Fibroblast of the aortic adventitia (primary cell): ENCODE data around the gene ARFGAP3. TPM values are rescaled to one million over a fixed set of nuclear protein-coding genes. Genes with fewer than 3 reads are reported as not detected.

Source experiments
- DNase-seq: peaks from one replicate; pipeline ENCODE4 v3.0.0-alpha.2; 2010; ENCODE audit warnings: low read depth
- H3K4me3 ChIP-seq: 2 replicates; pipeline ENCODE4 v1.5.1; 2011; ENCODE audit warnings: low read depth, mild to moderate bottlenecking, control low read depth, low read length, moderate library complexity
- total RNA-seq: library from RNA; depleted of rRNA; stranded (reverse); fragments of >200 nt; gene quantifications from 2 replicates; pipeline ENCODE4 v1.2.3, GENCODE V29; 2012; ENCODE audit warnings: low replicate concordance
- TF ChIP-seq, protein P1 (sequence below): IDR thresholded peaks from 2 replicates; pipeline ENCODE4 v1.5.1; 2011; ENCODE audit warnings: mild to moderate bottlenecking, low read length, control low read depth, inconsistent platforms; ENCODE audit not compliant: insufficient read depth

Gene ARFGAP3
- total RNA-seq, 1 donor = 69.3 TPM

DNA sequence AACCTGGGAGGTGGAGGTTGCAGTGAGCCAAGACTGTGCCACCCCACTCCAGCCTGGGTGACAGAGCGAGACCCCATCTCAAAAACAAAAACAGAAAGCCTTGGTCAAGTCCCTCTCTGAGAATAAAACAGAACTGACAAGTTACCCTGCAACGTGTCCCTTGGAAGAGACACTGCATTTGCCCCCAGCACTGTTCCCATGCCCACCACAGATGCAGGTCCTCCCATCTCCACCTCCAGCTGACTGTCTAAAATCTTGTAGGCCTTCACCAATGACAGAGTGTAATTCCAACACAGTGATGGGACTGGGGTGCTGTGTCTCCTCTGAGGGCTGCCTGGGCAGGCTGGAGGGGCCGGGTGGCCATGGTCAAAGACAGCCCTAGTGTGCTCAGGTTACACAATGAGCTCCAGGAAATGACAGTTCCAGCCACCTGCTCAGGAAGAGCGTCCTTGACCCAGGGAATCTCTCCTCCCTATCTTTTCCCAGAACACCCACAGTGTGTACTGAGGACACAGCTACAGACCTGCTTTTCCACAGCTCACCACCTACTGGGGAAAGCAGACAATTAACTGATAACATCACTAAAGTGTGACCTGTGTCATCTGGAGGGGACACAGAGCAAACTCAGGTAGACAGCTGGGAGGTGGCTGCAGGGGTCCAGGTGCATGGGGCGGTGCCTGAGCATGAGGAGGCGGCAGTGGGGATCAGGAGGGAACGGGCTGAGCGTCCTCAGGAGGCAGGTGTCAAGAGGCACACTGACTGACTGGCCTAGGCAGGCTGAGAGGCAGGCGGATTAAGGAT is 56.4 kb downstream of the ARFGAP3 start:
- no peak for DNase-seq
- no peak overlapping the region for H3K4me3 ChIP-seq

DNA sequence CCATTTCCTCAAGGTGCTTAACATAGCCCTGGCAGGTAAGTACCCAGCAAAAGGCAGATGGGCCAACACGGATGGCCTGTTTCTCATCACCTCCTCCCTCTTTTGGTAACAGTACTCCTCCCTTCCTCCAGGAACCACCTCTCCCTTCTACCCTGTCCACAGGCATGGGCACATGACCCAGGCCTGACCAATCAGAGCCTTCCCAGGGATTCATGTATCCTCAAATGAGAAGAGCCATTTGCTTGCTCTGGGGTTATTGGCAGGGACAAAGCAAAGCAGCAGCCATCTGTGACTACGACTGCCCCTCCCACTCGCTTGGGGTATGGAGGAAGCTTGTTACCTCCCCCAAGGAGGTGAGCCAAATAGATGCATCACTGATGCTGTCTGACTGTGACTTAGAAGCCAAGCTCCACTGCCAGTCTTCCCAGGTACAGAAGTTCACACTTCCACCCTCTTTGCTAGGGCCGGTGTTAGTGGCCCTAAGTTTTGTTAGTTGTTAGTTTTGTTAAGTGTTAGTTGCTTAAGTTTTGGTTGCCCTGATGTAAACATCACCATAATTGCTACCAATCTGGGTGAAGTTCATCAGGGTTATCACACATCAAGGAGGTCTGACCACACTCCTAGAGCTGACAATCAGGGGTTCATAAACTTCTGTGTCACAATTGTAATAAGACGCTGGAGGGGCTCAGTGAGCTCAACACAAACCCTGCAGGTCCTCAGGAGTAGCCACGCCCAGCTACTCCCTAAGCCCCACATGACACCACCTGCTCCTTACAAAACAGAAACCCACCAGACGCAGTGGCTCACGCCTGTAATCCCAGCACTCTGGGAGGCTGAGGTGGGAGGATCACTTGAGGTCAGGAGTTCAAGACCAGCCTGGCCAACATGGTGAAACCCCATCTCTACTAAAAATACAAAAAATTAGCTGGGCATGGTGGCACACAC is 57.3 kb downstream of the ARFGAP3 start:
- no peak overlapping the region for H3K4me3 ChIP-seq
- no peak for DNase-seq
- TF ChIP-seq, protein P1, sequence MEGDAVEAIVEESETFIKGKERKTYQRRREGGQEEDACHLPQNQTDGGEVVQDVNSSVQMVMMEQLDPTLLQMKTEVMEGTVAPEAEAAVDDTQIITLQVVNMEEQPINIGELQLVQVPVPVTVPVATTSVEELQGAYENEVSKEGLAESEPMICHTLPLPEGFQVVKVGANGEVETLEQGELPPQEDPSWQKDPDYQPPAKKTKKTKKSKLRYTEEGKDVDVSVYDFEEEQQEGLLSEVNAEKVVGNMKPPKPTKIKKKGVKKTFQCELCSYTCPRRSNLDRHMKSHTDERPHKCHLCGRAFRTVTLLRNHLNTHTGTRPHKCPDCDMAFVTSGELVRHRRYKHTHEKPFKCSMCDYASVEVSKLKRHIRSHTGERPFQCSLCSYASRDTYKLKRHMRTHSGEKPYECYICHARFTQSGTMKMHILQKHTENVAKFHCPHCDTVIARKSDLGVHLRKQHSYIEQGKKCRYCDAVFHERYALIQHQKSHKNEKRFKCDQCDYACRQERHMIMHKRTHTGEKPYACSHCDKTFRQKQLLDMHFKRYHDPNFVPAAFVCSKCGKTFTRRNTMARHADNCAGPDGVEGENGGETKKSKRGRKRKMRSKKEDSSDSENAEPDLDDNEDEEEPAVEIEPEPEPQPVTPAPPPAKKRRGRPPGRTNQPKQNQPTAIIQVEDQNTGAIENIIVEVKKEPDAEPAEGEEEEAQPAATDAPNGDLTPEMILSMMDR = no peak

More for the DNA sequence above, 56.4 kb downstream of the ARFGAP3 start:
- TF ChIP-seq, protein P1 = no peak

DNA sequence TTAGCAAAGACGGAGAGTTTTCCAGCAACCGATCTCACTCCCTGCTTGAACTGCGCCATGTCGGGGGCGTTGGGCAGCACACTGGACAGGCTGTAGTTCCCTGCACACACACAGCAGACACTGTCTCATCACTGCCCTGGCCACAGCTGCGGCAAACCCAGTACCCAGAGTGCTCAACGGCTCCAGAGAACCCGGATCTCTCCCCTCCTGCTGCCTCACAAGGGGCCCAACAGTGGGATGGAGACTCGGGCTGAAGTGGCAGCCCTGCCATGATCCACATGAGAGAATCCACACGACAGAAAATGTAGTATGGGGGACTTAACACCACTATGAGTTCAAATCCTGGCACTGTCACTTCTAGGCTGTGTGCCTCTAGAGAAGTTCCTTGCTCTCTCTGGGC is 58.0 kb downstream of the ARFGAP3 start:
- TF ChIP-seq, protein P1 = no peak
- no peak overlapping the region for H3K4me3 ChIP-seq
- DNase-seq = no peak

DNA sequence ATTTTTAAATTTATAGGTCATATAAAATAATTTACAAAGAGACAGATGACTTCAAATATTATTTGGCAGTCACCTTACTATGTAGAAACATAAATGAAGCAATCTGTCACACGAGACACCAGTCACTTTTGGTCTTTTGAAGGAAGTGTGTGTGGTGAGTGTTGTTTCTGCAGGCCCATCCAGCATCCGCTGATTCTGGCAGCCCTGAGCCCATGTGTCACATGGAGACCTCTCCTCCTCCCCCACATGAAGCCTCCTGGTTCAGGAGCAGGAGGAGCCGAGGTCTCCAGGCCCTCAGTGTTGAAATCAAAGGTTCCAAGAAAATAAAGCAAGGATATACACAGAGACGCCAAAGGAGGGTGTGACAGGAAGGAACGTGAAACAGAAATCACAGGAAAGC is 60.1 kb downstream of the ARFGAP3 start:
- no peak overlapping the region for H3K4me3 ChIP-seq
- TF ChIP-seq, protein P1 = no peak
- no peak for DNase-seq

DNA sequence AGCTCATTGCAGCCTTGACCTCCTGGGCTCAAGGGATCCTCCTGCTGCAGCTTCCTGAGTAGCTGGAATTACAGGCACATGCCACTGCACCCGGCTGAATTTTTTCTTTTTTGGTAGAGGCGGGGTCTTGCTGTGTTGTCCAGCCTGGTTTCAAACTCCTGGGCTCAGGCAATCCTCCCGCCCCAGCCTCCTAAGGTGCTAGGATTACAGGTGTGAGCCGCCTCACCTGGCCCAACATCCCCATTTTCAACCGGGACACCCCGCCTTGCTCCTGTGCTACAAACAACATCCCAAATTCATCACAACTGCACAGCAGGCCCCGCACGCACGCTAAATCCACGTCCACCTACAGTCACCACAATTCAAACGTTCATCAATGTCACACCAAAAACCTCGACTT is 61.0 kb downstream of the ARFGAP3 start:
- no peak overlapping the region for H3K4me3 ChIP-seq
- no peak for DNase-seq
- TF ChIP-seq, protein P1 = no peak

DNA sequence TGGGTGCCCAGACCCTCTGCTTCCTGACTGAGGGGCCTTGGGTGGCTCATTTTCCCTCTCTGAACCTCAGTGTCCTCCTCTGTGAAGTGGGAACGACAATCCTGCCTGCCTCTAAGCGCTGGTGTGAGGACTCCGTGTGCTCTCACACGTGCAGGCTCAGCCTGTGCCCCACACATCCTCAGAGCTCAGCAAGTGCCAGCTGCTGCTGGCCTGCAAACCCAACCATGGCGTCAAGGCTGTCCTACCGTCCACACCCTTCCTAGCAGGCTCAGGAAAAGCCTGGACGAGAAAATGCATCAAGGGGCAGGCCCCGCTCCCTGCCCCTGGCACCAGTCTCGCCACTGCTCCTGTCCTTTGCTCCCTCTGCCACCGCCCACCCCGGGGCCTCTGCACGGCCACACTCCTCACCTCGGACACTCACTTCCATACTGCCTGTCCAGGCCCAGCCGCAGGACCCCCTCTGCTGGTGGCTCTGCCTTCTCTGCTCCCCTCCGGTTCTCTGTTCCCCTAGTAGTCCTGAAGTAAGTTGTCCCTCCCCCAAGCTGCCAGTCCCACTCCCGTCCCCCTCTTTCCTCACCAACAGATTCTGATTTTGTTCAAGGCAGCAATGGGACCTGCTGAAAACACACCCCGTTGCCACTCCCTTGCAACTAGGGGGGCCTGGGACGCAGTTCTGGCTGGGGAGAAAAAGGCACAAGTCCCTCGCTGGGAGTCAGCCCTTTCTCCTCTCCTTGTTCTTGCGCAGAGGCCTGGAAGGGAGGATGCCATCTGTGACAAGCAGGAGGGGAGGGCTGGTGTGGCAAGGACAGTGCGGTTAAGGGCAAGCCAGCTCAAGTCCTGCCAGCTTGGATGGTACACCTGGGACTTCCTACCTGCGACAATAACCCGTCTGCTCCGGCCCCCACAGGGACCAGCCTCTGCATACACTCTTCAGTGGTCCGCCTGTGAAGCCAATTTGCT is 62.2 kb downstream of the ARFGAP3 start:
- DNase-seq = no peak
- TF ChIP-seq, protein P1 = no peak
- H3K4me3 ChIP-seq = no peak overlapping the region
